ENCODE results near the gene ZSCAN10. TPM values are rescaled to one million over a fixed set of nuclear protein-coding genes. Genes with fewer than 3 reads are reported as not detected.

The ZSCAN10 gene
- polyA plus RNA-seq, 1 donor, result 0.10 TPM

DNA sequence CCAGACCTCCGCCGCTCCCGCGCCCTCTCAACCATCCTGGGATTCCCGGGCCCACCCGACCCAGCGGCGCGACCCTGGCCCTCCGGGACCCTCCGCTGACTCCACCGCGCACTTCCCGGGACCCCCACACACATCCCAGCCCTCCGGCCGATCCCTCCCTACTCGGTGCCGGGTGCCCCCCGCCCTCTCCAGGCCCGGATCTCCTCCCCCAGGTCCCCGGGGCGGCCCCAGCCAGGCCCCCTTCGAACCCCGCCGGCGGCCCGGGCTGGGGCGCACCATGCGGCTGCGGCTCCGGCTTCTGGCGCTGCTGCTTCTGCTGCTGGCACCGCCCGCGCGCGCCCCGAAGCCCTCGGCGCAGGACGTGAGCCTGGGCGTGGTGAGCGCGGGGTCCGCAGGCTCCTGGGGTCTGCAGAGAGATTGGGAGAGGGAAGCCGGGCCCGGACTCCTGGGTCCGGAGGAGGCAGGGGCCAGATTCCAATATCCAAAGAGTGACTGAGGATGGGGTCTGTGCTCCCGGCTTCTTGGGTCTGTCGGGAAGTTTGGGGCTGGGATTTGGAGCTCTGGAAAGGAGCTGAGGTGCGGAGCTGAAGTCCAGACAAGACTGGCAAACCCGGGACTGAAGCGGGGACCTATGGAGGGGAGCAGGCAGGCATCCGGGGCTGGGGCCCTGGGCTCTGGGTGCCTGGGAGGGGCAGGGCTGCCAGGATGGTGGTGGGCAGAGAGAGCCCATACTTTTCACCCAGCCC lies 52.3 kb downstream of the ZSCAN10 start:
- no peak for DNase-seq

DNA sequence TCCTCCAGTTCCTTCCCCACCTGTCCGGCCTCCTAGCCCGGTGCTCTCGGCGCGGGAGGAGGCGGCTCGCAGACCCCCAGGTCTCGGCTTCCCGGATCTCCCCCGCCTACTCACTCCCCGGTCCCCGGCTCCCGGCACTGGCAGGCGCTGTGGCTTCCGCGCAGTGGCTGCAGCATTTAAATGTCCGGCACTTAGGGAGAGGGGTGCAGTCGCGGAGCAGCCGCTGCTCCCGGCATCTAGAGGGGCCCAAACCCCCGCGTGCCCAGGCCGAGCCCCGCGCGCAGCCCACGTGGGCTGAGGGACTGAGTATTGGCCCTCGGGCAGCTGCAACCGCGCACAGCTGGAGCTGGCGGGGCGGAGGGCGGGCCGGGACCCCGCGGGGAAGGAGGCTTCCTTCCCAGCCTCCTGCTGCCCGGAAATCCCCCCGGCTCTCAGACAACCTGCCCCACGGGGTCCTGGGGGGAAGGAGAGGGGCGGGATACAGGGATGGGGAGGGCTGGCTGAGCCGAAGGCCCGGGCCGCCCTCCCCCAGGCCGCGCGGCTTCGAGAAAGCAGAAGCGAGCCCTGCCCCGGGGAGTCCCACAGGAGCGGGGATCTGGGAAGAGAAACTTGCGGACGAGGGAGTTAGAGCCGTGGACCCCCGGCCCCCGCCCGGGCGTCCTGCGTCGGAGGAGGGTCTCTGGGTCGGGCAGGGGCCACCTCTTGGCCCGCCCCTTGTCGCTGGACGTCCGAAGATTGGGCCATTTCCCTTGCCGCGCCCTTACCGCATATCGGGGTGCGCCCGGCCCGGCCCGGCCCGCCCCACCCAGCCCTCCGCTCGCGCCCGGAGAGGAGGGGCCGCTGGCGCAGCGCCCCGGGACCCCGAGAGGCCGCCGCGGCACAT lies 53.1 kb downstream of the ZSCAN10 start, which contains the start of gene MMP25:
Gene MMP25 (plus strand): TSS at position 804 of the 883 bp plus-strand sequence. CDS start 357 bp downstream, outside the sequence.
- no peak for DNase-seq

DNA sequence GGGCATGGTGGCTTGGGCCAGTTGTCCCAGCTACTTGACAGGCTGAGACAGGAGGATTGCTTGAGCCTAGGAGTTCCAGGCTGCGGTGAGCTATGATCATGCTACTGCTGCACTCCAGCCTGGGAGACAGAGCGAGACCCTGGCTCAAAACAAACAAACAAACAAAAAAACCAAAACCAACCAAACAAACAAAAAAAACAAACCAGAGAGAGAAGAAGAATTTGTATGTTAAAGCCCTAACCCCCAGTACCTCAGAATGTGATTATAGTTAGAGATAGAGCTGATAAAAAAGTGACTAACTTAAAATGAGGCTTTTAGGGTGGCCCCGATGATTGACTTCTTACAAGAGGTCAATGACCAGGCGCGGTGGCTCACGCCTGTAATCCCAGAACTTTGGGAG lies 54.4 kb downstream of the ZSCAN10 start:
- DNase-seq, result no peak

DNA sequence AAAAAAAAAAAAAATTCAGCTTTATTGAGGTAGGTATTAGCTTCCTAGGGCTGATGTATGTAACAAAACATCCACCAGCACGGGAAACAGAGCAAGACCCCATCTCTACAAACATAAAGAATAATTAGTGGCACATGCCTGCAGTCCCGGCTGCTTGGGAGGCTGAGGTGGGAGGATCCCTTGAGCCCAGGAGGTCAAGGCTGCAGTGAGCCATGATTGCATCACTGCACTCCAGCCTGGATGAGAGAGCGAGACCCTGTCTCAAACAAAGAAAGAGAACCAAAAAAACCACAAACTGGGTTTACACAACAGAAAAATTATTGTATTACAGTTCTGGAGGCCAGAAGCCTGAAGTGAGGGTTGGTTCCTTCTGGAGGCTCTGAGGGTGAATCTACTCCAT lies 56.7 kb downstream of the ZSCAN10 start:
- no peak for DNase-seq

DNA sequence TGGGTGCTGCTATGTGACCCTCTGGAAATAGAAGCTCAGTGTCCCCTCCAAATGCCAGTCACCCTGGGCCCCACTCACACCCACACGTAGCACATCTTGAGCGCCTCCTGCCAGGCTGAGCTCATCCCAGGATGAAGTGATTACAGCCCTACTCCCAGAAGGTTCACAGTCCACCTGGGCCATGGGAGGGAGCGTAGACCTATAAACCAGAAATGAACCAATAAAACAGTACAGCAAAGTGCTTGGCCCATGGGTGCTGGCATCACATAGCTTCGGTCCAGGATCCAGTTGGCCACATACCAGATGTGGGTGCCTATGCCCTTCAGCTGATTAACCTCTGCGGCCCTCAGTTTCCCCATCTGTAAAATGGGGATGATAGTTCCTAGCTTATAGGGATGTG lies 60.2 kb downstream of the ZSCAN10 start:
- no peak for DNase-seq

Other genes starting within 250 kb of the ZSCAN10 start
- 8.2 TPM for gene PRSS22, start 241.1 kb downstream of the ZSCAN10 start, polyA plus RNA-seq (ENCODE audit: insufficient read length)
- 15.2 TPM for gene FLYWCH2, start 216.1 kb downstream of the ZSCAN10 start, polyA plus RNA-seq (ENCODE audit: insufficient read length)
- 16.4 TPM for gene FLYWCH1, start 187.4 kb downstream of the ZSCAN10 start, polyA plus RNA-seq (ENCODE audit: insufficient read length)
- gene KREMEN2, start 135.0 kb downstream of the ZSCAN10 start, polyA plus RNA-seq (ENCODE audit: insufficient read length), result 1.4 TPM
- 9.6 TPM for gene PAQR4, start 129.9 kb downstream of the ZSCAN10 start, polyA plus RNA-seq (ENCODE audit: insufficient read length)
- gene PKMYT1, start 118.8 kb downstream of the ZSCAN10 start, polyA plus RNA-seq (ENCODE audit: insufficient read length), result 22.0 TPM
- gene CLDN9, start 86.4 kb downstream of the ZSCAN10 start, polyA plus RNA-seq (ENCODE audit: insufficient read length), result 2.0 TPM
- 29.6 TPM for gene CLDN6, start 81.1 kb downstream of the ZSCAN10 start, polyA plus RNA-seq (ENCODE audit: insufficient read length)
- 6.7 TPM for gene TNFRSF12A, start 78.9 kb downstream of the ZSCAN10 start, polyA plus RNA-seq (ENCODE audit: insufficient read length)
- 56.2 TPM for gene HCFC1R1, start 75.4 kb downstream of the ZSCAN10 start, polyA plus RNA-seq (ENCODE audit: insufficient read length)
- gene THOC6, start 75.3 kb downstream of the ZSCAN10 start, polyA plus RNA-seq (ENCODE audit: insufficient read length), result 29.5 TPM
- 2.6 TPM for gene BICDL2, start 62.4 kb downstream of the ZSCAN10 start, polyA plus RNA-seq (ENCODE audit: insufficient read length)
- 1.7 TPM for gene MMP25, start 52.7 kb downstream of the ZSCAN10 start, polyA plus RNA-seq (ENCODE audit: insufficient read length)
- gene IL32, start 33.7 kb downstream of the ZSCAN10 start, polyA plus RNA-seq (ENCODE audit: insufficient read length), result 23.4 TPM
- 15.2 TPM for gene ZNF205, start 13.3 kb upstream of the ZSCAN10 start, polyA plus RNA-seq (ENCODE audit: insufficient read length)
- gene ZNF213, start 35.7 kb upstream of the ZSCAN10 start, polyA plus RNA-seq (ENCODE audit: insufficient read length), result 13.2 TPM
- gene OR1F1, start 88.9 kb upstream of the ZSCAN10 start, polyA plus RNA-seq (ENCODE audit: insufficient read length), result not detected
- gene ZNF200, start 135.9 kb upstream of the ZSCAN10 start, polyA plus RNA-seq (ENCODE audit: insufficient read length), result 16.9 TPM
- gene MEFV, start 157.3 kb upstream of the ZSCAN10 start, polyA plus RNA-seq (ENCODE audit: insufficient read length), result 0.35 TPM
- 52.1 TPM for gene ZNF263, start 184.2 kb upstream of the ZSCAN10 start, polyA plus RNA-seq (ENCODE audit: insufficient read length)
- 13.3 TPM for gene TIGD7, start 206.1 kb upstream of the ZSCAN10 start, polyA plus RNA-seq (ENCODE audit: insufficient read length)
- 77.0 TPM for gene ZNF75A, start 206.2 kb upstream of the ZSCAN10 start, polyA plus RNA-seq (ENCODE audit: insufficient read length)